ENCODE measurements around the gene VWA3A. TPM values are rescaled to one million over a fixed set of nuclear protein-coding genes. Genes with fewer than 3 reads are reported as not detected.
"Not testable (repeated sequence)": the region's sequence is repeated elsewhere in the genome, so short reads cannot be mapped to it uniquely, and the experiment has no call there.

The VWA3A gene
- total RNA-seq, 1 donor from 2014 or later: 0.17 TPM

GRCh38 chr16:22186517-22186916 is 94.2 kb downstream of the VWA3A start:
- DNase-seq: peak; percentile 21

GRCh38 chr16:22188267-22188594 is 95.9 kb downstream of the VWA3A start:
- DNase-seq: no peak

GRCh38 chr16:22188595-22189442 is 96.5 kb downstream of the VWA3A start:
- DNase-seq: peak; percentile 93

- peak; percentile 86 for DNase-seq
Observed at GRCh38 chr16:22189473-22190080, 97.2 kb downstream of the VWA3A start.

- peak; percentile 100 for DNase-seq
Observed at GRCh38 chr16:22190081-22190775, 97.9 kb downstream of the VWA3A start.

GRCh38 chr16:22190776-22191531 is 98.6 kb downstream of the VWA3A start:
- peak; percentile 100 for DNase-seq

GRCh38 chr16:22191532-22192260 is 99.4 kb downstream of the VWA3A start:
- peak; percentile 55 for DNase-seq

GRCh38 chr16:22192261-22193062 is 100.1 kb downstream of the VWA3A start:
- peak; percentile 96 for DNase-seq

GRCh38 chr16:22193063-22193411 is 100.7 kb downstream of the VWA3A start:
- DNase-seq: no peak

GRCh38 chr16:22194707-22195444 is 102.5 kb downstream of the VWA3A start:
- no peak for DNase-seq

GRCh38 chr16:22195445-22195694 is 103.0 kb downstream of the VWA3A start:
- DNase-seq: no peak

- DNase-seq: peak; percentile 93
Observed at GRCh38 chr16:22195695-22196558, 103.6 kb downstream of the VWA3A start.

GRCh38 chr16:22196559-22197168 is 104.3 kb downstream of the VWA3A start:
- not testable (repeated sequence) for DNase-seq

- no peak for DNase-seq
Observed at GRCh38 chr16:22198547-22199293, 106.4 kb downstream of the VWA3A start.

- no peak for DNase-seq
Observed at GRCh38 chr16:22202261-22202637, 109.9 kb downstream of the VWA3A start.

GRCh38 chr16:22203091-22203490 is 110.8 kb downstream of the VWA3A start:
- no peak for DNase-seq

- DNase-seq: no peak
Observed at GRCh38 chr16:22204091-22204655, 111.8 kb downstream of the VWA3A start.

- DNase-seq: no peak
Observed at GRCh38 chr16:22205577-22206012, 113.3 kb downstream of the VWA3A start.

All from dermis blood vessel endothelial cell (primary cell).